VCaP (cell line): ENCODE results near the gene SUPT5H.

Experiments
- H3K27ac ChIP-seq: fragments of 450-650 bp; 2 replicates; pipeline ENCODE4 v1.5.1; 2017
- TF ChIP-seq, protein P1 (sequence below): fragments of 450-650 bp; conservative IDR thresholded peaks from 2 replicates; pipeline ENCODE4 v1.5.1; 2017; ENCODE audit warnings: mild to moderate bottlenecking, moderate library complexity

Gene SUPT5H

DNA sequence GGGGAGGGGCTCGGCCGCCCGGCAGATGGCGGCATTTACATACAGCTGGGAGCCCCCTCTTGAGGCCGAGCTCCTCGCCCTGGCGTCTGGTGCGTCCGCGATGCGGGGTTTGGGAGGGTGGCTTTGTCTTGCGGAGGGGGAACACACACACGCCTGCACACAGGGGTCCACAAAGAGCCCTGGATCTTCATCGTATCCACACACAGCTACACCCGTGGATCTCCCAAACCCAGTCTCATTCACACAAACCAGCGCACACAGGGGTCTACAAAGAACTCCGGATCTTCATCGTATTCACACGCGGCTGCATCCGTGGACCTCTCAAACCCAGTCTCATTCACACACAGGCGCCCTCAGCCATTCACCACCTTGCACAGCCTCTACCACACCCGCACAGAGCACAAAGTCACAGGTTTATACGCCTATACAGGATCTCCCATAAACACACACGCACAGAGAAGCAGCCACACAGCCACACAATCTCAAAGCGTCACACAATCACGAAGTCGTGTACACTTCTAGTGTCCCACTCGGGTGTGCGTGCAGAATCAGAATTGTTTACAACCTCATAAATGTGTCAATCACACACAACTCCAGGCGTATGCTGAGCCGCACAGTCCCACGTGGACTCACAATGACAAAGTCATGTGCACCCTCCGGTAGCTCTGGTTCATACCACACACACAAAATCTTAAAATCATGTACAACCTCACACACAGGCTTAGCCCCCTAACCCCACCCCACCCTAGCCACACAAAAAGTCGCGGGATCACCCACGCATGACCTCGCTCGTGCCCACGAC, 52.8 kb downstream of the SUPT5H start:
- TF ChIP-seq, protein P1, sequence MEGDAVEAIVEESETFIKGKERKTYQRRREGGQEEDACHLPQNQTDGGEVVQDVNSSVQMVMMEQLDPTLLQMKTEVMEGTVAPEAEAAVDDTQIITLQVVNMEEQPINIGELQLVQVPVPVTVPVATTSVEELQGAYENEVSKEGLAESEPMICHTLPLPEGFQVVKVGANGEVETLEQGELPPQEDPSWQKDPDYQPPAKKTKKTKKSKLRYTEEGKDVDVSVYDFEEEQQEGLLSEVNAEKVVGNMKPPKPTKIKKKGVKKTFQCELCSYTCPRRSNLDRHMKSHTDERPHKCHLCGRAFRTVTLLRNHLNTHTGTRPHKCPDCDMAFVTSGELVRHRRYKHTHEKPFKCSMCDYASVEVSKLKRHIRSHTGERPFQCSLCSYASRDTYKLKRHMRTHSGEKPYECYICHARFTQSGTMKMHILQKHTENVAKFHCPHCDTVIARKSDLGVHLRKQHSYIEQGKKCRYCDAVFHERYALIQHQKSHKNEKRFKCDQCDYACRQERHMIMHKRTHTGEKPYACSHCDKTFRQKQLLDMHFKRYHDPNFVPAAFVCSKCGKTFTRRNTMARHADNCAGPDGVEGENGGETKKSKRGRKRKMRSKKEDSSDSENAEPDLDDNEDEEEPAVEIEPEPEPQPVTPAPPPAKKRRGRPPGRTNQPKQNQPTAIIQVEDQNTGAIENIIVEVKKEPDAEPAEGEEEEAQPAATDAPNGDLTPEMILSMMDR: peak; percentile 61

DNA sequence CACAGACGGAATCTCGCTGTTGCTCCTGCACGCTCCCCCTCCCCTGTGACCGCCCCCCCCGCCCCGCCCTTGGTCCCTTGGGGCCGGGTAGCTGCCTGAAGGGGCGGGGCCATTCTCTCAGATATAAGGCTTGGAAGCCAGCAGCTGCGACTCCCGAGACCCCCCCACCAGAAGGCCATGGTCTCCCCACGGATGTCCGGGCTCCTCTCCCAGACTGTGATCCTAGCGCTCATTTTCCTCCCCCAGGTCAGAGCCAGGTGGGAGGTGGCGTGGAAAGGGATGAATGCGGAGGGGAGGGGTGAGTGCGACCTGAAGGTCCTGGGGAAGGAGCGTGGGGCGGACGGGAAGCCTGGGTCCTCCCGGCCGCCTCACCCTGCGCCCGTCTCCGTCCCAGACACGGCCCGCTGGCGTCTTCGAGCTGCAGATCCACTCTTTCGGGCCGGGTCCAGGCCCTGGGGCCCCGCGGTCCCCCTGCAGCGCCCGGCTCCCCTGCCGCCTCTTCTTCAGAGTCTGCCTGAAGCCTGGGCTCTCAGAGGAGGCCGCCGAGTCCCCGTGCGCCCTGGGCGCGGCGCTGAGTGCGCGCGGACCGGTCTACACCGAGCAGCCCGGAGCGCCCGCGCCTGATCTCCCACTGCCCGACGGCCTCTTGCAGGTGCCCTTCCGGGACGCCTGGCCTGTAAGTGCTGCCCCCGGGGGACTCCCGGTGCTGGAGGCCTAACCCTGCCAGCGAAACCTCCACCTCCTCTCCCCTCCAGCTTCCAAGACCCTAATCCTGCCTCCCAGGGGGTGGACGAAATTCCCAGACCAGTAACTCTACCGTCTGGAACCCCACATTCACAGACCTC, 53.6 kb downstream of the SUPT5H start, which contains the start of gene DLL3:
Gene DLL3 (plus strand): TSS at position 150 of the 845 bp plus-strand sequence. CDS start 28 bp downstream, at position 178.
- TF ChIP-seq, protein P1: no peak
- H3K27ac ChIP-seq: peak within 1 kb of the TSS; percentile 24

More for the DNA sequence above, 52.8 kb downstream of the SUPT5H start:
- peak overlapping the region; percentile 24 for H3K27ac ChIP-seq

DNA sequence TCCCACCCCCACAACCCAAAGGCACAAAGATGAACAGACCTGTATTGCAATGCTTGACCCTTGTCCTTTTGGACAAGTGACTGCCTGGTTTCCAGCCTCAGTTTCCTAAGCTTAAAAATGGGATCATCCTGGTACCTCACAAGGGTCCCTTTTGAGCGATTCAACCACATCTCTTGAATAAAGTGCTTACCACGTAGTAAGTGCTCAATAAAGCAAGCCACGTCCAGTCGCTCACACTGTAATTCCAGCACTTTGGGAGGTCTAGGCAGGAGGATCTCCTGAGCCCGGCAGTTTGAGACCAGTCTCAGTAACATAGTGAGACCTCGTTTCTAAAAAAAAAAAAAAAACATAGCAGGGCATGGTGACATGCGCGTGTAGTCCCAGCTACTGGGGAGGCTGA, 54.5 kb downstream of the SUPT5H start:
- TF ChIP-seq, protein P1: no peak
- no peak overlapping the region for H3K27ac ChIP-seq

DNA sequence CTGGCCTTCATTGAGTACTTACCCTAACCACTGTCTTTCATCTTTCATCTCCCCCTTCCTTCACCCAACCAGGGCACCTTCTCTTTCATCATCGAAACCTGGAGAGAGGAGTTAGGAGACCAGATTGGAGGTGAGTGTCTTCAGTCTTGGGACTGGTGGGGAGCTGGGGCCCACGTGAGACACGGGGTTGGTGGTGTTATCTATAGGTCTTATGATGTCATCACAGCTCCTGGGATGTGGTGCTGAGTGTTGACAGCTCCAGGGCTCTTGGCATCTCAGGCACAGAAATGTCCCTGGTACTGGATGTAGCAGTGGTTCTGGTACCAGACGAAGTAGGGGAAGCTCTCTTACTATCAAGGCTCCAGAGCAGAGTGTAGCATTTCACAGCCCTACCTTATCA, 55.2 kb downstream of the SUPT5H start:
- no peak overlapping the region for H3K27ac ChIP-seq
- TF ChIP-seq, protein P1: no peak

DNA sequence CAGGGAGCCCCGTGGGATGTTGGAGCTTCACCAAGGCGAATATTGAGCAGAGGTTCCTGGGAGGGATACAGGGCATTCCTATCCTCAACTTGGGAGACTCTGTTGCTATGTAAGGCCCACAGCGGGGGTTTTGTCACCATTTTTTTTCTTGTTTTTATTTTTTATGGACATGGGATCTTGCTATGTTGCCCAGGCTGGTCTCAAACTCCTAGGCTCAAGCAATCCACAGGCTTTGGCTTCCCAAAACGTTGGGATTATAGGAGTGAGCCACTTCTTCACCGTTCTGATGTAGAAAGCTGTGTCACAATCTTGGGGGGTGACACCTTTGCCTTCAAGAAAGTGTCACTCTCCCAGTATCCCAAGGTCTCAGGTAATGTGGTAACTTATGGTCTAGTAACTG, 56.0 kb downstream of the SUPT5H start:
- no peak overlapping the region for H3K27ac ChIP-seq
- TF ChIP-seq, protein P1: no peak

DNA sequence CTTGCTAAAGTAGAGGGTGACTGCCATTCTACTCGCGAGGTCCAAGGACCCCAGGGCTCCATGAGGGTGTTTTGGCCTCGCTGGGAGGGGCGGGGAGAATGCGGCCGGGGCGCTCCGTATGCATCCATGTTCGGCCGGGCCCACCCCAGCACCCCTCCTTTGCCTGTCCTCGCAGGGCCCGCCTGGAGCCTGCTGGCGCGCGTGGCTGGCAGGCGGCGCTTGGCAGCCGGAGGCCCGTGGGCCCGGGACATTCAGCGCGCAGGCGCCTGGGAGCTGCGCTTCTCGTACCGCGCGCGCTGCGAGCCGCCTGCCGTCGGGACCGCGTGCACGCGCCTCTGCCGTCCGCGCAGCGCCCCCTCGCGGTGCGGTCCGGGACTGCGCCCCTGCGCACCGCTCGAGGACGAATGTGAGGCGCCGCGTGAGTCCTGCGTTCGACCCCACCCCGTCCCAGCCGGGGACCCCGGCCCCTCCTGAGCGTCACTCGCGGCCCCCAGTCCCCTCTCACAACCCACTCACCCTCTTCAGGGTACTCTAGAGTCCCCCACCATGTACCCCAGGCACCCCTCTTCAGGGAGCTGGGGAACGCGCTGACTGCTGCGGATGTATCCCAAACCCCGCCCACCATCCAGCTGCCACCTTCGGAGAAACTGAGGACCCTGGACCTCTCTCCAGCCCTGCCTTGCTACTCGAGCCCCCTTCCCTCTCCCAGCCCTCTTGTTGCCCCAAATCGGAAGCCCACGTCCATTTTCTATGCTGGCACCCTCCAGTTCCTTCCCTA, 57.4 kb downstream of the SUPT5H start:
- TF ChIP-seq, protein P1: peak; percentile 75
- no peak overlapping the region for H3K27ac ChIP-seq
